Middle frontal gyrus (tissue), 1 donor: Measurements from ENCODE around the gene TDP2.

Source experiments
- DNase-seq: peaks from one replicate; pipeline ENCODE4 v3.0.0-alpha.2; 2015; ENCODE audit warnings: low spot score; ENCODE audit errors: extremely low spot score

Gene TDP2

DNA sequence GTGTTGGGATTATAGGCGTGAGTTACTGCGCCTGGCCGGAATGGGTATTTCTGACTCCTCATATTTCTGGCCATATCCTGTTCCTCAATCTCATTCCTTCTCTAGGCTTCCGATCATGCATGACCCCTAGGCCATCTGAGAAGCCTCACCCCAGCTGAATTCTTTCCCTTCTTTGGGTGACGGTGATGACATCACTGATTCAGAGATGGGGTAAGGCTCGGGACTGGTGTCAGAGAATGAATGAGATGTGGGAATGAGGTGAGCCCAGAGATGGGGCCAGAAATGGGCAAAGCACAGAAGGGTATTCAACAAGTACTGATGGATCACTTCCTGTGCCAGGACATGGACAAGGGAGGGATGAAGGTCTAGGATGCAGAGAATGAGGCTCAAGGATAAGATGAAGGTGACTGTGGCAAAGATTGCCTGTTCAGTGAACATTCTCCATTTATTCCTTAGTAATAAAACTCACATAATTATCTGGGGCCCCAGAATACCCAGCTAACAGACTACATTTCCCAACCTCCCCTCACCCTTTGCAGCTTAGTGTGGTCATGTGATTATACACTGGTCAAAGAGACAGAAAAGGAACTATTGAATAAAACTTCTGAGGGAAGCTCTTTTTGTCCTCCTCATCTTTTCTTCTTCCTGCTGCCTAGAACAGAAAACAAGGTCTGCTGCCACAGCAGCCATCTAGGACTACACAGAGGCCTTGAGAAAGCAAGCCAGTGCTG lies 60.3 kb downstream of the TDP2 start:
- no peak for DNase-seq

DNA sequence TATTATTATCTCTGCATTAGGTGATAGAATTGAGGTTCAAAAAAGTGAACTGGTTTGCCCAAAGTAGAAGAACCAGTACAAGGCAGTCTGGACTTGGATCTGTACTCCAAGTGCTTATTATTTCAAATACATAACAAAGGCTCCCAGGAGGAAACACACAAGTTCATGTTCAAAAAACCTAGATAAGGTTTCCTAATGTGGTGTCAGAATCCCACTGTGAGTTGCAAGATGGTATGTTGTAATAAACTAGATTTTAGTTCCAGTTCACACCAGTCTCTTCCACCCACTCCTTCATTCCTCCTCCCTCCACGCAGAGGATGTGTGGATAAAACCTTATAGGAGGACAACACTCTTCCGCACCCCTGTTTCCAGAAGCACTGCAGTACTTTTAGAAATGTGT lies 63.5 kb downstream of the TDP2 start:
- DNase-seq = no peak

DNA sequence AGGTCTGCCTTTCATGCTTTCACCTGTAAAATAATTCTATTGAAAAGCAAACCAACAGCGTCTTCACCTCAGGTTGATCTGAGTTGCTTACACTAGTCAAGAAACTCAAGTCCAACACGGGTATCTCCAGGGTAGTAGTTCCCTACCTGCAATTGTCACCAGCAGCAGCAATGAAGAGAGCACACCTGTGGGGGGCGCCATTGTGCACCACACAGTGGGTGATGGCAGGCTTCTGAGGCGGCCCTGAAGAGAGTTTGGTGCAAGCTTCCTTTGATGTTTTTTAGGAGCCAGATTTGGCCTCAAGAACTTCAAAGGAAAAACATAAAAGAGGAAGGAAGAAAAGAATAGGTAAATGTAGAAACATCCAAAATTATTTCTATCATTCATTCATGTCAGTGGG lies 65.8 kb downstream of the TDP2 start:
- DNase-seq = no peak
